OCI-LY1 (cell line): ENCODE results near the gene PACRG.

Source experiments
- EZH2 ChIP-seq: fragments of 200-600 bp; sonication (generic), shearing (Covaris generic); IDR thresholded peaks from 2 replicates; pipeline ENCODE4 v1.8.0; 2017; ENCODE audit warnings: borderline replicate concordance, mixed run types, mild to moderate bottlenecking, antibody characterized with exemption, low read length, moderate library complexity, mixed read lengths
- TF ChIP-seq, protein P1 (sequence below): fragments of 200-600 bp; sonication (generic), shearing (Covaris generic); IDR thresholded peaks from 2 replicates; pipeline ENCODE4 v1.5.1; 2017; ENCODE audit warnings: mild to moderate bottlenecking, antibody characterized with exemption, low read length, moderate library complexity, mixed read lengths

DNA sequence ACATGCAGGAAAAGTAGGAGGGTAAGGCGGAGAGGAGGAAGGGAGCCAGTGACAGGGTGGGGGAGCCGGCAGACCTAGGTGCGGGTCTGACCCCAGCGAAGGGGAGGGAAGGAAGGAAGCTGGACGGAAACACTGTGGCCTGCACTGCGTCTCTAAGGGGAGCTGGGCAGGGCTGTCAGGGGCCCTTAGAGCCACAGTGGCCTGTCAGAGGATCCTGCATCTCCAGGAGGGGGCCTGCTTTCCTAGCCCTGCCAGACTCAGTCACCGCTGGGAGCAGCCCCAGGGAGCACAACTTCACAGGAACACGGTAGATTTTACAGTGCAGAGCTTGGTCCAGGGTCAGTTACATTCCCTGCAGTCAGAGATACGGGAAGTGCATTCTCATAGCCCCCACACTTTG lies 118.2 kb downstream of the PACRG start:
- TF ChIP-seq, protein P1, sequence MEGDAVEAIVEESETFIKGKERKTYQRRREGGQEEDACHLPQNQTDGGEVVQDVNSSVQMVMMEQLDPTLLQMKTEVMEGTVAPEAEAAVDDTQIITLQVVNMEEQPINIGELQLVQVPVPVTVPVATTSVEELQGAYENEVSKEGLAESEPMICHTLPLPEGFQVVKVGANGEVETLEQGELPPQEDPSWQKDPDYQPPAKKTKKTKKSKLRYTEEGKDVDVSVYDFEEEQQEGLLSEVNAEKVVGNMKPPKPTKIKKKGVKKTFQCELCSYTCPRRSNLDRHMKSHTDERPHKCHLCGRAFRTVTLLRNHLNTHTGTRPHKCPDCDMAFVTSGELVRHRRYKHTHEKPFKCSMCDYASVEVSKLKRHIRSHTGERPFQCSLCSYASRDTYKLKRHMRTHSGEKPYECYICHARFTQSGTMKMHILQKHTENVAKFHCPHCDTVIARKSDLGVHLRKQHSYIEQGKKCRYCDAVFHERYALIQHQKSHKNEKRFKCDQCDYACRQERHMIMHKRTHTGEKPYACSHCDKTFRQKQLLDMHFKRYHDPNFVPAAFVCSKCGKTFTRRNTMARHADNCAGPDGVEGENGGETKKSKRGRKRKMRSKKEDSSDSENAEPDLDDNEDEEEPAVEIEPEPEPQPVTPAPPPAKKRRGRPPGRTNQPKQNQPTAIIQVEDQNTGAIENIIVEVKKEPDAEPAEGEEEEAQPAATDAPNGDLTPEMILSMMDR = no peak
- no peak for TF ChIP-seq EZH2
